CD14-positive monocyte (primary cell): ENCODE results near the gene KCNT1. TPM values are rescaled to one million over a fixed set of nuclear protein-coding genes. Genes with fewer than 3 reads are reported as not detected.
A peak's percentile ranks its signal among the peaks of the same experiment; 100 is the strongest.

Source experiments
- DNase-seq, 3 donors: peaks; one replicate each; pipeline ENCODE4 v3.0.0-alpha.2; 2011 to 2022
- H2AFZ ChIP-seq: 2 replicates; pipeline ENCODE4 v1.6.0; 2012; ENCODE audit warnings: mild to moderate bottlenecking, low read depth, low read length, inconsistent platforms; ENCODE audit not compliant: insufficient read depth, poor library complexity, severe bottlenecking
- H3K27ac ChIP-seq, 2 donors: 1 replicate in 1 of 2; 2 replicates in 1 of 2; pipeline ENCODE4 v1.5.1; 2012 to 2013; ENCODE audit warnings: low read length in 2 of 2, control low read depth in 1 of 2, inconsistent platforms in 1 of 2, low read depth in 1 of 2, mild to moderate bottlenecking in 1 of 2
- H3K27me3 ChIP-seq, 2 donors: one replicate each; pipeline versions ENCODE4 v1.6.0 to v1.6.1; 2011 to 2013; ENCODE audit warnings: low read length in 2 of 2; ENCODE audit not compliant: control insufficient read depth in 2 of 2, insufficient read depth in 2 of 2
- H3K36me3 ChIP-seq, 2 donors: replicated peaks in 1 of 2; 1 replicate in 1 of 2; 2 replicates in 1 of 2; pipeline versions ENCODE4 v1.5.1 to v1.6.1; 2012 to 2013; ENCODE audit warnings: low read length in 2 of 2, control low read depth in 1 of 2, inconsistent platforms in 1 of 2, mild to moderate bottlenecking in 1 of 2; ENCODE audit not compliant: insufficient read depth in 2 of 2, control insufficient read depth in 1 of 2
- H3K4me1 ChIP-seq, 2 donors: 1 replicate in 1 of 2; 2 replicates in 1 of 2; pipeline versions ENCODE4 v1.5.1 to v1.6.1; 2012 to 2013; ENCODE audit warnings: low read length in 2 of 2, control low read depth in 1 of 2, inconsistent platforms in 1 of 2, mild to moderate bottlenecking in 1 of 2, moderate library complexity in 1 of 2; ENCODE audit not compliant: insufficient read depth in 2 of 2, control insufficient read depth in 1 of 2
- H3K4me2 ChIP-seq: replicated peaks from 2 replicates; pipeline ENCODE3; 2012; ENCODE audit warnings: low read length, moderate library complexity, mild to moderate bottlenecking; ENCODE audit not compliant: poor library complexity, severe bottlenecking; ENCODE audit errors: extremely low read depth
- H3K4me3 ChIP-seq, 3 experiments: fragments of 200-600 bp in 1 of 3; sonication (generic) in 1 of 3; replicated peaks in 1 of 3; 1 replicate in 2 of 3; 2 replicates in 1 of 3; pipeline ENCODE4 v1.5.1; 2011 to 2013; ENCODE audit warnings: low read length in 3 of 3, mild to moderate bottlenecking in 3 of 3, control low read depth in 2 of 3, low read depth in 2 of 3, inconsistent platforms in 1 of 3, moderate library complexity in 1 of 3
- H3K79me2 ChIP-seq: 2 replicates; pipeline ENCODE4 v1.6.0; 2012; ENCODE audit warnings: mild to moderate bottlenecking, control low read depth, inconsistent platforms, low read length, moderate library complexity; ENCODE audit not compliant: insufficient read depth
- H3K9ac ChIP-seq: 2 replicates; pipeline ENCODE4 v1.6.0; 2017; ENCODE audit warnings: low read length, mild to moderate bottlenecking; ENCODE audit not compliant: insufficient read depth, poor library complexity, severe bottlenecking
- H3K9me3 ChIP-seq, 2 donors: replicated peaks in 1 of 2; 1 replicate in 1 of 2; 2 replicates in 1 of 2; pipeline versions ENCODE4 v1.5.1 to v1.6.1; 2012 to 2013; ENCODE audit warnings: low read length in 2 of 2, control low read depth in 1 of 2; ENCODE audit not compliant: control insufficient read depth in 1 of 2, insufficient read depth in 1 of 2
- H4K20me1 ChIP-seq: 2 replicates; pipeline ENCODE4 v1.6.0; 2012; ENCODE audit warnings: mild to moderate bottlenecking, low read length, control low read depth, moderate library complexity; ENCODE audit not compliant: insufficient read depth
- H3K27ac Mint-ChIP-seq, 7 donors: one replicate each; pipeline ENCODE4 v1.8.0; 2020; ENCODE audit warnings: mild to moderate bottlenecking in 7 of 7, mixed read lengths in 7 of 7, moderate library complexity in 6 of 7, inconsistent platforms in 2 of 7
- H3K27me3 Mint-ChIP-seq, 3 donors: one replicate each; pipeline ENCODE4 v1.8.0; 2021 to 2022; ENCODE audit warnings: low read depth in 3 of 3, mild to moderate bottlenecking in 3 of 3, mixed read lengths in 3 of 3, moderate library complexity in 3 of 3, inconsistent platforms in 1 of 3
- H3K36me3 Mint-ChIP-seq, 2 donors: one replicate each; pipeline ENCODE4 v1.8.0; 2020; ENCODE audit warnings: mixed read lengths in 2 of 2, inconsistent platforms in 1 of 2, mild to moderate bottlenecking in 1 of 2
- H3K4me1 Mint-ChIP-seq: one replicate; pipeline ENCODE4 v1.8.0; 2020; ENCODE audit warnings: mild to moderate bottlenecking, mixed read lengths
- H3K4me3 Mint-ChIP-seq, 2 donors: one replicate each; pipeline ENCODE4 v1.8.0; 2020; ENCODE audit warnings: mild to moderate bottlenecking in 2 of 2, mixed read lengths in 2 of 2, moderate library complexity in 1 of 2
- H3K9me3 Mint-ChIP-seq, 7 donors: one replicate each; pipeline ENCODE4 v1.8.0; 2020 to 2022; ENCODE audit warnings: mixed read lengths in 7 of 7, mild to moderate bottlenecking in 6 of 7, moderate library complexity in 6 of 7, inconsistent platforms in 2 of 7
- CTCF ChIP-seq: fragments of 200-600 bp; IDR thresholded peaks from one replicate; pipeline ENCODE4 v1.8.0; 2022; ENCODE audit warnings: antibody characterized with exemption, mild to moderate bottlenecking
- WGBS: methylation state at CpG from one replicate; pipeline ENCODE4 v1.1.5; 2013; ENCODE audit warnings: missing lambda C conversion rate; ENCODE audit not compliant: insufficient coverage; 5-methylcytosine and 5-hydroxymethylcytosine counted together
- intact Hi-C, 2 donors: fragments of 100-400 bp; cut with micrococcal nuclease; formaldehyde crosslinking; loops; one replicate each; pipeline versions ENCODE4 v1.15.0 to v1.15.1; 2023
- polyA plus RNA-seq, 3 donors: library from polyadenylated mRNA; depleted of rRNA in 1 of 3; unstranded in 2 of 3; stranded (reverse) in 1 of 3; fragments of 300-500 nt in 2 of 3; fragments of >200 nt in 1 of 3; fragmentation: Illumina TruSeq in 2 of 3; gene quantifications; 1 replicate in 2 of 3; 2 replicates in 1 of 3; pipeline ENCODE4 v1.2.3, GENCODE V29; 2012 to 2021

The KCNT1 gene
- polyA plus RNA-seq, 3 donors = not detected

DNA sequence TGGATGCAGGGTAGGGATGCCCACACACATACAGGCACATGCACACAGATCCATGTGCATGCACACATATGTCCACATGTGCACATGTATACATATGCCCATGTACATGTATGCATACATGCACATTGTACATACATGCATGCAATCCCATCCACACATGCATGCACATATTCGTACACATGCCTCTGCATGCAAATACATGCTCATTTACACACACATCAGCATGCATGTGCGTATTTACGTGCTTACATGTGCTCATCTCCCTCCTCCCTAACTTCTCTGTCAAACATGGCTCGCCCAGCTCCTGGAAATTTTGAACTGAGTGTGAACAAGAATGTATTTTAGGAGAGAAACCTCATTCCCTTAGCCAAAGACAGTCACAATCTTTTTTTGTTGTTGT, 6.2 kb downstream of the KCNT1 start:
- intact Hi-C loops = loop anchor here in 1 of 2 donors (10.0 kb wide), 1 partner anchor 417 kb away; no protein-coding TSS in a partner anchor
- no peak overlapping the region for H3K9ac ChIP-seq
- no peak for TF ChIP-seq CTCF
- H3K4me1 Mint-ChIP-seq = no peaks in the 10 kb centered on the region
- no peak overlapping the region for H3K4me3 Mint-ChIP-seq
- H3K27ac Mint-ChIP-seq = peak overlapping the region in 1 of 7 donors; percentile 3
- no peak overlapping the region for H3K27ac ChIP-seq
- no peak overlapping the region for H3K4me3 ChIP-seq
- no peaks in the 10 kb centered on the region for H3K79me2 ChIP-seq
- no peaks in the 10 kb centered on the region for H3K9me3 Mint-ChIP-seq
- H3K36me3 ChIP-seq = no peaks in the 10 kb centered on the region
- no peak overlapping the region for H2AFZ ChIP-seq
- H3K4me2 ChIP-seq = no peak overlapping the region
- H3K4me1 ChIP-seq = no peaks in the 10 kb centered on the region
- H3K27me3 Mint-ChIP-seq = peaks cover 8 to 20% (median 9%) of the 10 kb centered on the region in 3 donors
- no peaks in the 10 kb centered on the region for H3K9me3 ChIP-seq
- no CpG with 5 or more reads among the region's 4 CpGs for WGBS
- H3K27me3 ChIP-seq = peaks cover 0 to 9% of the 10 kb centered on the region in 2 donors
- H4K20me1 ChIP-seq = no peaks in the 10 kb centered on the region
- H3K36me3 Mint-ChIP-seq = no peaks in the 10 kb centered on the region
- DNase-seq = no peak

- no peaks in the 10 kb centered on the region for H4K20me1 ChIP-seq
- no peak overlapping the region for H3K4me2 ChIP-seq
- H2AFZ ChIP-seq = no peak overlapping the region
- DNase-seq = no peak
- WGBS = 84% methylated on average over 12 of the region's 12 CpGs
- Mint-ChIP-seq H3K36me3 (no peaks in the 10 kb centered on the region), H3K4me3 (no peak overlapping the region), H3K4me1 (no peaks in the 10 kb centered on the region), H3K27me3 (peaks cover 23 to 41% (median 35%) of the 10 kb centered on the region in 3 donors), H3K27ac (no peak overlapping the region), H3K9me3 (peaks cover 0 to 7% (median 0%) of the 10 kb centered on the region in 7 donors)
- H3K4me3 ChIP-seq = no peak overlapping the region
- no peak overlapping the region for H3K9ac ChIP-seq
- no peak for TF ChIP-seq CTCF
- H3K36me3 ChIP-seq = no peaks in the 10 kb centered on the region
- no peak overlapping the region for H3K27ac ChIP-seq
- intact Hi-C loops = no loop called here
- peaks cover 2 to 29% of the 10 kb centered on the region in 2 donors for H3K27me3 ChIP-seq
- H3K9me3 ChIP-seq = no peaks in the 10 kb centered on the region
- H3K79me2 ChIP-seq = no peaks in the 10 kb centered on the region
- H3K4me1 ChIP-seq = no peaks in the 10 kb centered on the region
Measured at GRCh38 chr9:135711391-135711790, 9.4 kb downstream of the KCNT1 start.
